Prostate gland (tissue), 2 donors: ENCODE results near the gene IPMK.

Experiments
- CTCF ChIP-seq, 4 experiments: fragments of 200-600 bp in 2 of 4; fragments of 450-650 bp in 2 of 4; sonication (generic) in 2 of 4; IDR thresholded peaks; 1 replicate in 3 of 4; 2 replicates in 1 of 4; pipeline ENCODE4 v1.5.1; 2016 to 2019; ENCODE audit warnings: antibody characterized with exemption in 4 of 4, mild to moderate bottlenecking in 2 of 4, moderate library complexity in 2 of 4
- POLR2A ChIP-seq: fragments of 450-650 bp; IDR thresholded peaks from one replicate; pipeline ENCODE4 v1.6.1; 2016; ENCODE audit warnings: antibody characterized with exemption, mild to moderate bottlenecking
- POLR2AphosphoS5 ChIP-seq: sonication (generic); formaldehyde crosslinking; IDR thresholded peaks from one replicate; pipeline ENCODE4 v1.6.1; 2017; ENCODE audit warnings: antibody characterized with exemption

DNA sequence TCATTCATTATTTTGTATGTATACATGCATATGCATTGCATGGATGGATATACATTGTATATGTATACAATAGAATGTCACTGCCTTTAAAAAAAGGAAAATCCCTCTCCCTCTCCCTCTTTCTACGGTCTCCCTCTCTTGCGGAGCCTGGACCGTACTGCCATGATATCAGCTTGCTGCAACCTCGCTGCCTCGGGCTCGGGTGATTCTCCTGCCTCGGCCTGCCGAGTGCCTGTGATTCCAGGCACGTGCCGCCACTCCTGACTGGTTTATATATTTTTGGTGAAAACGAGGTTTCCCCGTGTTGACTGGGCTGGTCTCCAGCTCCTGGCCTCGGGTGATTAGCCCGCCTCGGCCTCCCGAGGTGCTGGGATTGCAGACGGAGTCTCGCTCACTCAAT lies 24.4 kb downstream of the IPMK start:
- TF ChIP-seq CTCF (IDR thresholded peaks at IDR 0.05), result no peak
- no peak for TF ChIP-seq POLR2A
- no peak for TF ChIP-seq POLR2AphosphoS5
